Upper lobe of left lung (tissue), 4 donors: ENCODE measurements around the gene ANGPTL1.

ENCODE experiments used
- CTCF ChIP-seq, 6 experiments: fragments of 450-650 bp in 4 of 6; fragments of 200-600 bp in 2 of 6; sonication (generic) in 2 of 6; IDR thresholded peaks; one replicate each; pipeline ENCODE4 v1.5.1; 2016 to 2019; ENCODE audit warnings: antibody characterized with exemption in 6 of 6
- EP300 ChIP-seq, 4 donors: sonication (generic); formaldehyde crosslinking; IDR thresholded peaks; one replicate each; pipeline ENCODE4 v1.5.1; 2017; ENCODE audit warnings: antibody characterized with exemption in 4 of 4, control low read depth in 2 of 4
- POLR2A ChIP-seq, 4 donors: fragments of 450-650 bp; IDR thresholded peaks; one replicate each; pipeline ENCODE4 v1.5.1; 2016 to 2017; ENCODE audit warnings: antibody characterized with exemption in 4 of 4, mild to moderate bottlenecking in 2 of 4
- POLR2AphosphoS5 ChIP-seq, 2 donors: sonication (generic); formaldehyde crosslinking; IDR thresholded peaks; one replicate each; pipeline ENCODE4 v1.5.1; 2017; ENCODE audit warnings: antibody characterized with exemption in 2 of 2

GRCh38 chr1:178868706-178869105, 2.2 kb downstream of the ANGPTL1 start:
- TF ChIP-seq CTCF (IDR thresholded peaks at IDR 0.05) = no peak
- TF ChIP-seq POLR2AphosphoS5 (IDR thresholded peaks at IDR 0.05) = no peak
- no peak for TF ChIP-seq POLR2A (IDR thresholded peaks at IDR 0.05)
- no peak for TF ChIP-seq EP300 (IDR thresholded peaks at IDR 0.05)
